Thymus (tissue), 11 donors: ENCODE results near the gene HOXA3. TPM values are rescaled to one million over a fixed set of nuclear protein-coding genes. Genes with fewer than 3 reads are reported as not detected.

ENCODE experiments used
- DNase-seq, 9 donors: peaks; one replicate each; pipeline ENCODE4 v3.0.0-alpha.2; 2013; ENCODE audit warnings: low spot score in 9 of 9, low read depth in 6 of 9, missing footprints in 1 of 9
- H3K27ac ChIP-seq, 2 donors: one replicate each; pipeline ENCODE4 v1.5.1; 2013; ENCODE audit warnings: control low read depth in 1 of 2, low read depth in 1 of 2, low read length in 1 of 2, mild to moderate bottlenecking in 1 of 2, moderate library complexity in 1 of 2
- H3K27me3 ChIP-seq, 2 donors: one replicate each; pipeline ENCODE4 v1.5.1; 2013; ENCODE audit warnings: low read length in 1 of 2; ENCODE audit not compliant: control insufficient read depth in 2 of 2, insufficient read depth in 1 of 2
- H3K36me3 ChIP-seq, 2 donors: one replicate each; pipeline ENCODE4 v1.5.1; 2013; ENCODE audit warnings: low read length in 1 of 2, mild to moderate bottlenecking in 1 of 2, moderate library complexity in 1 of 2; ENCODE audit not compliant: control insufficient read depth in 2 of 2, insufficient read depth in 2 of 2
- H3K4me1 ChIP-seq, 2 donors: one replicate each; pipeline ENCODE4 v1.5.1; 2013; ENCODE audit warnings: low read length in 2 of 2; ENCODE audit not compliant: control insufficient read depth in 2 of 2, insufficient read depth in 2 of 2
- H3K4me3 ChIP-seq, 2 donors: one replicate each; pipeline ENCODE4 v1.5.1; 2013; ENCODE audit warnings: low read length in 2 of 2, control low read depth in 1 of 2, mild to moderate bottlenecking in 1 of 2
- H3K9me3 ChIP-seq, 2 donors: one replicate each; pipeline ENCODE4 v1.5.1; 2013; ENCODE audit warnings: low read length in 1 of 2, mild to moderate bottlenecking in 1 of 2; ENCODE audit not compliant: control insufficient read depth in 2 of 2, insufficient read depth in 1 of 2
- WGBS: extraction: QIAGEN DNeasy Blood & Tissue Kit; methylation state at CpG from one replicate; pipeline ENCODE4 v1.1.7; 2013; 5-methylcytosine and 5-hydroxymethylcytosine counted together
- polyA plus RNA-seq: library from polyadenylated mRNA; stranded (reverse); fragments of 200-250 nt; gene quantifications from one replicate; pipeline ENCODE4 v1.2.3, GENCODE V29; 2013
- total RNA-seq: library from RNA; stranded (reverse); fragments of 120-200 nt; gene quantifications from one replicate; pipeline ENCODE4 v1.2.4, GENCODE V29; 2013
- donor health status: healthy.

Gene HOXA3
- total and polyA plus RNA-seq, 2 donors, result 0.80 to 5.5 TPM

DNA sequence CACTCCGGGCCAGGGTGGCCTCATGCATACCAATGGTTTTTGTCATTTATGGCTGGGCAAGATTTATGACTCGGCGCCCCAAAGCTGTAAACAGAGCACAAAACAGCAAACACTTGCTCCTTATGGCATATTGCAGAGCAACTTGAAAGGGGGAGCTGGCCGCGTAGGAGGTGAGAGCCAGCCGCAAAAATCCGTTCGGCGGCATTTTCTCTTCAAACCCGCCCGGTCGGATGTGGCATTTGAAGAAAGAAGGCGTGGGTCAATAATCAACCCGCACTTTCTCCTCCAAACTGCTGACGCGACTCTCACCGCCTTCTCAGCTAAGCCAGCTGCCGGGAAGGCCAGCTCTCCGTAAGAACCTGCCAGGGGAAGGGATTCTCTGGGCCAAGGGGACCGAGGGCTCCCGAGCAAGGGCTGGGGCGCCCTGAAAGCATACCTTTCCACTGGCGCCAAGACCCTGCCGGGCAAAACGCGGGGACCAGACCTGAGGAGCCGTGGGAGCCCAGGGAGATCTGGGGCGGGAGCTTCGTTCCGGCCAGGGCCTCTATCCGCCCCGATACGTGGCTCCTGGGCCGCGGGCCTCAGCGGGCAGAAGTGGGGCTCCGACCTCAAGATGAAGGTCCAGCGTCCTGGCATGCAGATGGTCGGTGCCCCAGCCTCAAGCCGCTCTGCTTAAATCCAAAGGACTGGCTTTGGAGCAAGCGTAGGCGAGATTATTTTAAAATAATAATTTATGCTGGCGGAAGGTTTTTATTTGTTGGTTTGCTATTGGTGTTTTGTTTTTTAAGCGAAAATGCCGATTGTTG lies 37.0 kb downstream of the HOXA3 start:
- Histone ChIP-seq H3K36me3 (no peaks in the 10 kb centered on the region), H3K9me3 (no peaks in the 10 kb centered on the region), H3K4me3 (peak overlapping the region; percentile 14 to 32), H3K27me3 (peaks cover 0 to 70% of the 10 kb centered on the region in 2 donors), H3K27ac (peak overlapping the region; percentile 51 to 58), H3K4me1 (peaks cover 0 to 4% of the 10 kb centered on the region in 2 donors)
- WGBS, result 89% methylated on average over 45 of the region's 45 CpGs
- no peak for DNase-seq

DNA sequence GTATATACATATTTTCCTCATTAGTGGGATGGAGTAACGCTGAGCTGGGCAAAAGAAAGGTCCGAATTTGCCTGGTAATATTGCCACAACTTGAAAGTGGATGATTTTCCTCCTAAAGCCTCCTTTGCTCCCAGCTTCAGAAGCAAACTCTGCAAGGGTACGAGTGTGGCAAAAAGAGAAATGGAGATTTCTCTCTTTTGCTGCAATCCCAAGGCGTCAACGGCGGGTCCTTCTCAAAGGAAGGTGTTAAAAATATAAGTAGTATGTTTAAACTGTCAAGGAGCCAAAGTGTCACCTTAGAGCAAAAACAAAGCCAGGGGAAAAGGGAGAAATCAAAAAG lies 37.5 kb downstream of the HOXA3 start:
- no peak for DNase-seq
- no peaks in the 10 kb centered on the region for H3K36me3 ChIP-seq
- H3K4me3 ChIP-seq, result peak overlapping the region in 1 of 2 donors; percentile 32
- WGBS, result 92% methylated on average over 6 of the region's 6 CpGs
- peaks cover 0 to 72% of the 10 kb centered on the region in 2 donors for H3K27me3 ChIP-seq
- peak overlapping the region; percentile 51 to 55 for H3K27ac ChIP-seq
- peaks cover 0 to 4% of the 10 kb centered on the region in 2 donors for H3K4me1 ChIP-seq
- H3K9me3 ChIP-seq, result no peaks in the 10 kb centered on the region

DNA sequence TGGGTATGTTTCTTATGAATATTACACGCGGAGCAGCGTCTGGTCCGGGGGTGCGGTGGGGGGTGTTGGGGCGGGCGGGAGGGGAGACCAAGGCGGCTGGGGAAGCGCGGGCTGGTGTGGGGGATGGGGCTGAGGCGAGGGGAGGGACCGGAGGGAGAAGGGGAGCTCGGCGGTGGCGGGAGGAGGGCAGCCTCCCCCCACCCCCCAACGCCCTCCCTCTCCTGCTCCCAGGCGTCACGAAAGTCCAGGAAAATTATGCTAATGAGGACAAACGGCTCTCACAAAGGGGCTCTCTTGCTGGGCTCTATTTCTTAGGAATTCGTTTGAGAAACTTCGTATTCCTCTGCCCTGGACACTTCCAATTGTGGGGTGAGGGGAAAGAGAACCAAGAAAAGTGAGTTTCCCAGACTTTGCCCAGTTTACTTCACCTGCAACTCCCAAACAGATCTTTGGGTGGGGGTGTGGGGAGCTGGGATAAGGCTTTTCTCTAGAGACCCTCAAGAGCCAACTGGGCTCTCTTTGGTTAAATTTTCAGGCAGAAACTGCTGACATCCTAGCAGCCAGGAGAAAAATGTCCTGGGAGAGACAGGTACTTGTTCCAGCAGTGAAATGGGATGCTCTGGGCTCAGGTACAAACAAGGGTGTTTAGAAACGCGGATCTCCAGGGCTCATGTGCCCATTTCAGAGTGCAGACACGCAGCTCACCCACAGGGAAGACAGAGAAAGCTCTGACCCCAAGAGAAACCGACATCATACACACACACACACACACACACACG lies 38.2 kb downstream of the HOXA3 start:
- peaks cover 0 to 8% of the 10 kb centered on the region in 2 donors for H3K4me1 ChIP-seq
- H3K4me3 ChIP-seq, result peak overlapping the region; percentile 26 to 31
- H3K9me3 ChIP-seq, result no peaks in the 10 kb centered on the region
- H3K36me3 ChIP-seq, result no peaks in the 10 kb centered on the region
- DNase-seq, result no peak
- H3K27me3 ChIP-seq, result peaks cover 0 to 72% of the 10 kb centered on the region in 2 donors
- H3K27ac ChIP-seq, result peak overlapping the region; percentile 68 to 80
- WGBS, result 91% methylated on average over 26 of the region's 26 CpGs

DNA sequence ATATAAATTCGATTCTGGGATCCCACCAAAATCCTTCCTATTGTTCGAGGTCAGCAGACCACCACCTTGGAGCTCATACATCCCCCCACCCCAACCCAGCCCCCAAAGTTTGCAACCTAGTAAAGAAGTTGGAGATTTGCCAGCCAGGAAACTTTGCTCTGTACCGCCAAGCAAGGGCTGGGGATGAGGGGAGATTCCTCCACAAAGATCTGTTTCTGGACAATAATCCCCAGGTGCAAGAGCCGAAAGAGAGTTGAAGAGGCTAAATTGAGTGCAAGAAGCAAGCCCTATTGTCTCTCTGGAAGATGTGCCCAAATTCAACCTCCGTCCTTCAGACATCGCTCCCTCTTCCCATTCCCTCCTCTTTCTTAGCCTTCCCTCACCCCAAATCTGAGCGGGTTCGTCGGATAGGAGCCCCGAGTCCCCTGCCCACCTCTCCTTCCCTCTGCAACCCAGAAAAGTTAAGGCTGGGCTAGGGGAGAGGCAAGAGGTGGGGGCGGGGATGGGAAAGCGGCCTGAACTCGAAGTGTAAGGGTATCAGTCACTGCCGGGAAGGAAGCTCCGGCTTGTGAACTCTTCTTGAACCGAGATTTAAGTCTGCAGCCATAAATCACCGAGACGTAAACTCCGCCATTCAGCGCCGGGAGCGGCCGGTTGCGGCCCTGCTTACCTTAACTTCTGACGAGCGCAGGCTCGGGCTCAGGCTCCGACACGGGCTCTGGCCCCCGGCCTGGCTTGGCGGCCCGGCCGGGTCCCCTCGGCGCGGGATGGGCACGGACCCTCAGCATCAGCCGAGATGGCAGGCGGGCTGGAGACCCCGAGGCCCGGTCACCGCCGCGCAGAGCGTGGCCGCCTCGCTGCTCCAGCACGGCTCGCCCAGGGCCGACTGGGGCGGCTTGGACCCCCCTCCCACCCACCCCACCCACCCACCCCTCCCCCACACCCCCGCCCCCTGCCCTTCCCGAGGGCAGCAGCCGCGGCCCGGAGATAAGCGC lies 39.1 kb downstream of the HOXA3 start:
- H3K27me3 ChIP-seq, result peaks cover 0 to 79% of the 10 kb centered on the region in 2 donors
- H3K36me3 ChIP-seq, result no peaks in the 10 kb centered on the region
- 87% methylated on average over 57 of the region's 57 CpGs for WGBS
- peak overlapping the region; percentile 71 to 88 for H3K27ac ChIP-seq
- H3K9me3 ChIP-seq, result no peaks in the 10 kb centered on the region
- H3K4me1 ChIP-seq, result peaks cover 0 to 8% of the 10 kb centered on the region in 2 donors
- peak overlapping the region; percentile 31 to 40 for H3K4me3 ChIP-seq
- DNase-seq, result no peak

DNA sequence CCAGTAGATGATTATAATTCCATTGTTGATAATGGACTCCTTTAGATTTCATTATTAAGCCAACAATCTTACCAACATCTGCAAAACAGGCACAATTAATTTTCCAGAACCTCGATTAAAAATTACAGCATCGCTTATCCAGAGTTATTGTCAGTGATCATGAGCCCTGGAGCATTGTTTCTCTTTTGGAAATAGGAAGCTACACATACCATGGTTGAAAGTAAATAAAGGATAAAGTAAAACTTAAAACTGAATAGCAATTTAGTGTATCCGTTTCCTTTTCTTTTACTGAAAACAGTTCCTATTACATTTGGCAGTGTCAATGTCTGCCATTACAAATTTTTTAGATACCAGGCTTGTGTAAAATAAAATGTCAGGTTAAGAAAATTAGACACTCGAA lies 40.0 kb downstream of the HOXA3 start:
- no peak for DNase-seq
- Histone ChIP-seq H3K27ac (peak overlapping the region in 1 of 2 donors; percentile 70), H3K27me3 (peaks cover 0 to 84% of the 10 kb centered on the region in 2 donors), H3K4me3 (peak overlapping the region in 1 of 2 donors; percentile 40), H3K36me3 (no peaks in the 10 kb centered on the region), H3K4me1 (peaks cover 0 to 8% of the 10 kb centered on the region in 2 donors), H3K9me3 (no peaks in the 10 kb centered on the region)
- WGBS, result 91% methylated on average over 4 of the region's 4 CpGs

DNA sequence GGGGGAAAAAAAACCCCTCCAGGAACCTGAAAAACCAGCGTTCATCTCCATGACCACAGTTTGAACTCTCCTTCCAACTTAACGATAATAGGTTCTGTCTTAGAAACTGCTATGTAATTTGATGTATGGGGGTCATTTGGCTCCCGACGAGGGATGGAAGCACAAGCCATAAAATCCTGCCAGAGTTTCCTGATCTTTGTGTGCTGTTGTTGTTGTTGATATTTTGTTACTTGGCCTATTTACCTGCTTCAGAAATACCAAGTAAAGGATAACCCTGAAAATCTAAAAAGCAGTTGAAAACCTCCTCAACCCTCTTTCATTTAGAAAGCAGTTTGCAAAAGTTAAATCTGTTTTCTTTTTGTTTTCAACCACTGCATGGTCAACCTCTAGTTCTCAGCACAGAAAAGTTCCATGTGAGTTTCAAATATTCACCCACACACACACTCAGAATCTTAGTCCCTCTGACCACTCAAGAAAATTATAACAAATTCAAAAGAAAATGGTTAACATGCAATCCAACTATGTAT lies 40.6 kb downstream of the HOXA3 start:
- Histone ChIP-seq H3K36me3 (no peaks in the 10 kb centered on the region), H3K9me3 (no peaks in the 10 kb centered on the region), H3K4me3 (peak overlapping the region in 1 of 2 donors; percentile 9), H3K27me3 (peaks cover 0 to 79% of the 10 kb centered on the region in 2 donors), H3K27ac (peak overlapping the region in 1 of 2 donors; percentile 70), H3K4me1 (peaks cover 0 to 8% of the 10 kb centered on the region in 2 donors)
- 95% methylated on average over 4 of the region's 4 CpGs for WGBS
- no peak for DNase-seq

DNA sequence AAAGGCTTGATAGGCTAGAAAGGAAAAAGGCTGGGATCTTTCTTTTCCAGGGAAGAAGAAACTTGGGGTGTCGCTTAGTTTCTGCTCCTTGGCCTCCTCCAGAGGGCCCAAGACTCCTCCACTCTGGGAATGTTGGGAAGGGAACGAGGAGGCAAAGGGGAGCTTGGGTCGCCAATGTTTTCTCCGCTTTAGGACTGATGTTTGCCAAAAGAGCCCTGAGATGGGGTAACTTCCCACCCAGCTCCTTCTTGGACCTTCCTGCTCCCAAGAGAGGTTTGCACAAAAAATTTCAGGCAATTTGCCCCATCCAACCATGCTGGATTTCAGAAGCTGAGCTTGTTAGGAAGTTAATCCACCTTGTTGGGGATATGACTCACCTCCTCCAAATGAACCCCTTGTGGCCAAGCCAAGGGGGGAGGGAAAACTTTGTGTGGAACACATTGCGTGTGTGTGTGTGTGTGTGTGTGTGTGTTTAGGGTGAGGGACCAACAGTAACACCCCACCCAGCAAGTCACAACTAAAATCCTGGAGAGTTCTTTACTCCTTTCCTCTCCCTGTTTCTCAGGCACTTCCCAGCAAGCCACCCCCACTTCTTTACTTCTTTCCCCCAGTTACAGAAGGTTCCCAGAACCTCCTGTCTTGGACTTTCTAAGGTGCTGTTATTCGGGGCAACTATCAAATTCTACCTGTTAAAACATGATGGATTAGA lies 41.2 kb downstream of the HOXA3 start:
- Histone ChIP-seq H3K36me3 (no peaks in the 10 kb centered on the region), H3K4me3 (no peak overlapping the region), H3K27me3 (peaks cover under 1 to 80% of the 10 kb centered on the region in 2 donors), H3K4me1 (peaks cover 0 to 8% of the 10 kb centered on the region in 2 donors), H3K27ac (peak overlapping the region; percentile 25 to 70), H3K9me3 (no peaks in the 10 kb centered on the region)
- DNase-seq, result no peak
- 90% methylated on average over 6 of the region's 6 CpGs for WGBS
